HG02678 (cell line): ENCODE results near the gene GNG14.
"Not testable (repeated sequence)": the region's sequence is repeated elsewhere in the genome, so short reads cannot be mapped to it uniquely, and the experiment has no call there.

Source experiments
- ATAC-seq: cut with Tn5 transposase; IDR thresholded peaks from one replicate; pipeline ENCODE4 v1.9.1; 2021; ENCODE audit warnings: mild to moderate bottlenecking, moderate library complexity; ENCODE audit not compliant: unreplicated experiment

GNG14 gene

DNA sequence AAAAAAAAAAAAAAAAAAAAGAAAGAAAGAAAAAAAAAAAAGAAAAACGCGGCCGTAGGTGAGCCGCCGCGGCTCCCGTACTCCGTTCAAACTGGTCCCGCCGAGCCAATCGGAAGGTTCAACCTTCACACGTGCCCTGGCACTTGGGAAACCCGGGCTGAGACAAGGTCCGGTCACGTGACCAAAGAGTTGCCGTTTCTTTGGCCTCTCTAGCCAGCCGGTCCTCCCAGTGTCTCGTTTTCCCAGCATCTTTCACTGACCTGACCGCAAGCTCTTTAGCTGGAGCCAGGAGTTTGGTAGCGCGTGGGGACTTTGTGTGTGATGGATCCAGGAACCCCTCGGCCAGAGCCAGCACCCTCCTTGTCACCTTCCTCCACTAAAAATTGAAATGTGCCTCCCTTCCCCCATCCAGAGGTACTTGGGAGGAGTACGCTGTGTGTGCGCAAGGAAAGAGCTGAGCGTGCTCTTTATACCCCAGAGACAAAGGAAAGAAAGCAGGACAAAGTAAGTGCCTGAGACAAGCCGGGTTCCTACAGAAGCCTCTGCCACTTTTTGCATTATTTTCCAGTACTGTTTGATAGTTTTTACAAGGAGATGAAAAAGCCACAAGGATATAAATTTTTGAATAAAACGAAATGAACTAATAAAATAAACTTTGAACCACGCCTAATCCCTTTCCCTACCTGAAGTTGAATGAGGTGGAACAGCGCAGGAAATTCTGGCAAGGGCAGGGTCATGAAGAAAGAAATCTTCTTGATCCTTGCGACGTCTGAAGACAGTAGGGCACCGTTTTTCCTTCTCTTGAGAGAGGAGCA is 35.0 kb downstream of the GNG14 start:
- ATAC-seq = peak; percentile 84

GRCh38 chr19:12723381-12723640 is 35.5 kb downstream of the GNG14 start:
- ATAC-seq = no peak

DNA sequence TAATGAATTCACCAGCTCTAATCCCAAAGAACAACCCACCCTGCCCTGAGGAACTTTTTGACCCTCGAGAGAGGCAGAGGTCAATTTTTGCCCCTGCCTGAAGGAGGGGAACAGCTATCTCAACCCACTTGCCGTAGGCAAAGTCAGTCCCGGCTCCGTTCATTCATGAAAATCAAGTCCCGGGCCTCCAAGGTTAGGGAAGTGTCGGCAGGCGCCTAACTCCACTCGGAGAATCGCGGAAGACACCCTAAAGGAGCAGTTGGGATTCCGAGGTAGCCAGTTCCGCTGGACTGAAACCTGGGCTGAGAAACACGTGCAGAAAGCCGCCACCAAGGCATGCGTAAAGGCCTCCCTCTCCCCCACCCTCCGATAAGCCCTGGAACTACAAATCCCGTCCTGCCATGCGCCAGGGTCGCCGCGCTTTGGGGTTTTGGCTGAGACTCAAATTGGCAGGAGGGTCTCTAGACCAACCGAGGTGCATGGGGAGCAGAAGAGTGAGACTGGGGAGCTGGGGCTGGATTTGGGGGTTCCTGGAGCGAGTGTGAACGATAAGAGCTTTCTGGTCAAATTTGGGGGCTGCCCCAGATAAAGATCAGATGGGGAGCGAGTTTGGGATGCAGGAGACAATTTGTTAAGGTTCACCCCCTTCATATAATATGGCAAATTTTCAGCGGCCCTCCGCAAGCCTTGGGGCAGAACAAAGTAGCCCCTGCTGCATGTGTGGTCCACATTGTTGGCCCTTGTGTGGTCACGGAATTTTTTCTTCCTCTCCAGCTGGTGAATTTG is 36.0 kb downstream of the GNG14 start, which contains the start of gene TNPO2:
Gene TNPO2, minus strand, starts transcription at position 292 of the 786 bp plus-strand sequence. CDS start 2,955 bp downstream, outside the sequence.
- no peak for ATAC-seq

DNA sequence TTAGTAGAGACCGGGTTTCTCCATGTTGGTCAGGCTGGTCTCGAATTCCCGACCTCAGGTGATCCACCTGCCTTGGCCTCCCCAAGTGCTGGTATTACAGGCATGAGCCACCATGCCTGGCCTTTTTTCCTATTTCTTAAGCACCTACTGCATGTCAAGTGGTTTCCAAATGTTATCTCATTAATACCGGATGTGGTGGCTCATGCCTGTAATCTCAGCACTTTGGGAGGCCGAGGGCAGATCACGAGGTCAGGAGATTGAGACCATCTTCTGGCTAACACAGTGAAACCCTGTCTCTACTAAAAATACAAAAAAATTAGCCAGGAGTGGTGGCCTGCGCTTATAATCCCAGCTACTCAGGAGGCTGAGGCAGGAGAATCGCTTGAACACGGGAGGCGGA is 37.8 kb downstream of the GNG14 start:
- not testable (repeated sequence) for ATAC-seq

GRCh38 chr19:12726988-12727316 is 39.2 kb downstream of the GNG14 start:
- no peak for ATAC-seq

- no peak for ATAC-seq
Observed at GRCh38 chr19:12727745-12728433, 40.1 kb downstream of the GNG14 start.

DNA sequence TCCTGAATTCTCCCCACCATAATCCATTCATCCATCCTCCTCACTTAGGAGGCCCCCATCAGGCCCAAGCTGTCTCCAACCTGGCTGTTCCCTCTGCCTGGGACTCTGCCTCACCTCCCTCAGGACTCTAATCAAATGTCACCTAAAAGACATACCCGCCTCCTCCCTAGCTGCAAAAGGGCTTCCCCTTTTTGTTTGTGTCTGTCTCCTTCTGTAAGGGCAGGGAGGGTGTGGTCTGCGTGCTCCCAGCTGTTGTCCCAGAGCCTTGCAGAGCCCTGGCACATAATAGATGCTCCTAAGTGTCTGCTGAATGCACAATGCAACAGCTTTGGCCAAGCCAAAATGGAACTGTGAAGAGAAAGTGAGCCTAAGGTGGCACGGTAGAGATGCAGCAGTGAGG is 42.3 kb downstream of the GNG14 start:
- ATAC-seq = no peak

DNA sequence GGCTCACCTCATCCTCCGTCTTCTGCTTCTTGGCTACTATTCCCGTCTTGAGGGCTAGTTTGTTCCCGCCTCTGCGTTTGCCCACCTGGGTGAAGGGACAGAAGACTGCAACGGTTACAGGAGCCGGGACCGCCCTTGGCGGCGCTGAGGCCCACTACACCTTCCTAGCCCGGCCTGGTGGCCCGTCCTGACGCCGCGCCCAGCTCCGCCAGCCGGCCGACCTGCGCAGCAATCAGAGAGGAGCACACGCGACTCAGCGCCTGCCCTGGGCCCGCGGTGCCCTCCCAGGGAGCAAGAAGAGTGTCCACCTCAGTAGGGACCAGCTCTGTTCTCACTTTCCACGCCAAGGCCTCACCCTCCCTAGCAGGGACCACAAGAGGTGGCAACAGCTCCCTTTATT is 43.5 kb downstream of the GNG14 start:
- no peak for ATAC-seq

DNA sequence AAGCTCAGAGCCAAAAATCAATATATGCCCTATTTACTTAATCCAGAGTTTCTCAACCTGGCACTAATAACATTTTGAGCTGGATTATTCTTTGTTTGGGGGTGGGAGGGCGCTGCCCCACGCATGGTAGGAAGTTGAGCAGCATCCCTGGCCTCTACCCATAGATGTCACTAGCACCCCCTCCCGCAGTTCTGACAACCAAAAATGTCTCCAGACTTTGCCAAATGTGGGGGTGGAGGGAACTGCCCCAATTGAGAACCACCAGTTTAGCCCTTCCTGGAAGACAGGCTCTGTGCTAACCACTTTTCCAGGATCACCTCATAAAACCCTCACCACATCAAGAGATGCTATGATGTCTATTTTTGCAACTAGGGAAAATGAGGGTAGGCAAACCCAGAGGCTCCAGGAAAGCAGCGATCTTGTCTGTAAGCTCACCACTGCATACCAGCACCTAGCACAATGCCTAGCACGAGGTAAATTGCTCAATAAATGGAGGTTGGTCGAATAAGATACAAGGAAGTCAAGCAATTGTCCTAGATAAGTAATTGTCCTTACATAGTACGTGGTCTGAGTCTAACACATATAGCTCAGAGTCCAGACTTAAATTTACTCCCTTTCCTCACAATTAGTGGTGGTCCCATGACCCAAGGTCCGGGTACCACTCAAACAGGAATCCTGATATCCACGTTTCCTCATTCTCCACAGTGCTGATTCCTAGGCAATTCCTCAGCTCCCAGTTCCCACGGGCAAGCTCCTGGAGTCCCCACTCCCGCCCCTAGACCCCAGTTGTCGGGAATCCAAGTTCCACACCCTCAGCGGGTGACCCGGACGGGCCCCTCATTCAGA is 45.8 kb downstream of the GNG14 start:
- no peak for ATAC-seq

- ATAC-seq = peak; percentile 74
Observed at GRCh38 chr19:12736995-12737834, 49.4 kb downstream of the GNG14 start, which contains the start of gene GET3. Gene GET3, plus strand, starts transcription at chr19:12737497. Its CDS starts 9 bp downstream, at chr19:12737506.

DNA sequence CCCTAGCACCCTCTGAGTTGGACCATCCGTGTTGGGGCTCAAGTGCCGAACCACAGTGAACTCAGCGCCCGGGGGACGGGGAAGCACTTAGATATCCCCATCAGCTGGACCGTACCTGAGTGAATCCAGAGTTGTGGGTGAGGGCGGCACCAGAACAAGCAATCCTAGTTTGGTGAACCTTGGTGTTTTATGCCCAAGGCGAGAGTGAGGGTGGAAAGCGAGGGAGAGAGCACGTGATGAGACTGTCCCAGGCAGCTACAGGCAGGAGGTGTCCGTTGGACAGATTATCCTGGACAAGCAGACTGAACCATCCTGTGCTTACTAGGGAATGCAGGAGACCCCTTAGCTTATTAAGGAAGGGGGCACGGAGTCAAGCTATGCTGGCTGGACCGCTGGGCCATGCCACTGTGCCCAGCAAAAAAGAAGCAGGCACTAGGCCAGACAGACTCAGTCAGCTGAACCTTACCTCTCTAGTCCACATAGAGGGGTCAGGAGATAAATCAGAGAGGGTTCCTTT is 50.1 kb downstream of the GNG14 start:
- ATAC-seq = no peak
